Measurements from ENCODE around the gene ZBTB12. TPM values are rescaled to one million over a fixed set of nuclear protein-coding genes. Genes with fewer than 3 reads are reported as not detected.

ZBTB12 gene
- total and polyA plus RNA-seq, 7 experiments from 2014 or later = 0.09 to 4.5 (median 1.8) TPM; not detected in 1

- Histone ChIP-seq H3K27ac (ENCODE audit: low read depth, low read length) (no peak within 1 kb of the TSS), H3K4me3 (ENCODE audit: low read length) (no peak within 1 kb of the TSS), H3K4me1 (ENCODE audit: control insufficient read depth in 2 of 2, insufficient read depth in 2 of 2, low read length in 2 of 2) (no peaks in the 10 kb centered on the region), H3K36me3 (ENCODE audit: control insufficient read depth in 2 of 3, insufficient read depth in 3 of 3, low read length in 3 of 3) (no peaks in the 10 kb centered on the region), H3K27me3 (ENCODE audit: control insufficient read depth in 2 of 2, insufficient read depth in 2 of 2, low read length in 2 of 2) (no peaks in the 10 kb centered on the region), H3K9me3 (ENCODE audit: control insufficient read depth in 2 of 3, low read length in 3 of 3) (no peaks in the 10 kb centered on the region)
- Mint-ChIP-seq H3K9me3 (no peaks in the 10 kb centered on the region), H3K27me3 (peaks cover 0 to 5% (median 0%) of the 10 kb centered on the region in 5 donors), H3K27ac (no peak within 1 kb of the TSS), H3K4me3 (no peak within 1 kb of the TSS), H3K4me1 (peaks cover 0 to 5% (median 0%) of the 10 kb centered on the region in 7 donors), H3K36me3 (no peaks in the 10 kb centered on the region)
- CTCF ChIA-PET = no interaction called here
- no peak for ATAC-seq
- intact Hi-C loops (cut with micrococcal nuclease) = no loop called here
- no peak for DNase-seq
- POLR2A ChIA-PET = no interaction called here
Measured at GRCh38 chr6:31927242-31927862, 25.5 kb upstream of the ZBTB12 start, which contains the start of gene C2. Gene C2, plus strand, starts transcription at chr6:31927717. Its CDS starts 36 bp downstream, at chr6:31927753.

- Mint-ChIP-seq H3K27me3 (peaks cover 0 to 3% (median 0%) of the 10 kb centered on the region in 5 donors), H3K36me3 (no peaks in the 10 kb centered on the region), H3K9me3 (no peaks in the 10 kb centered on the region), H3K4me3 (no peak overlapping the region), H3K4me1 (peaks cover 0 to 8% (median 0%) of the 10 kb centered on the region in 7 donors), H3K27ac (peak overlapping the region in 1 of 9 donors; percentile 45)
- no peak overlapping the region for H3K4me3 ChIP-seq (ENCODE audit: low read length)
- no peaks in the 10 kb centered on the region for H3K36me3 ChIP-seq (ENCODE audit: control insufficient read depth in 2 of 3, insufficient read depth in 3 of 3, low read length in 3 of 3)
- ChIA-PET POLR2A (interaction anchor here (0.7 kb wide), 1 partner anchor 15 kb away, joined by 3 read pairs; no protein-coding TSS in a partner anchor), CTCF (interaction anchor here (0.7 kb wide), 1 partner anchor 284 kb away, joined by 5 read pairs; no protein-coding TSS in a partner anchor)
- ATAC-seq (no peak), DNase-seq (peak in 4 of 9 donors; percentile 18 to 22 (median 22))
- H3K27me3 ChIP-seq (ENCODE audit: control insufficient read depth in 2 of 2, insufficient read depth in 2 of 2, low read length in 2 of 2) = no peaks in the 10 kb centered on the region
- intact Hi-C loops (cut with micrococcal nuclease) = no loop called here
- H3K4me1 ChIP-seq (ENCODE audit: control insufficient read depth in 2 of 2, insufficient read depth in 2 of 2, low read length in 2 of 2) = no peaks in the 10 kb centered on the region
- no peaks in the 10 kb centered on the region for H3K9me3 ChIP-seq (ENCODE audit: control insufficient read depth in 2 of 3, low read length in 3 of 3)
- no peak overlapping the region for H3K27ac ChIP-seq (ENCODE audit: low read depth, low read length)
Measured at GRCh38 chr6:31922942-31923341, 21.1 kb upstream of the ZBTB12 start.

DNA sequence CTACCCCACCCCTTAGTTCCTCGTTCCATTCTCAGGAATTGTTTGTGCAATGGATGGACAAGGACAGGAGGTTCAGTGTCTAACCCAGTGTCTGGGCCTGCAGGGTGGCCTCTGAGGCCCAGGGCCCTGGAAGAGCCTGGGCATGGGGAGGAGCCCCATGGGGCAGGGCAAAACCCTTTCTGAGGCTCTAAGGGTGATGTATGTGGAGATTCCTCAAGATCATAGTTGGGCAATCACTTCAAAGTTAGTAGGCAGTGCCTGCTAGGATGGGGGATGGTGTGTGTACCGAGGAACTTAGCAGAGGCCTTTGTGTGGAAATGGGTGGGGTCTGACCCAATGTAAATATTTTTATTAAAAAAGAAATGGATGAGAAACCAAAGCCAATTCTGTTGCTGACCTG, 18.9 kb upstream of the ZBTB12 start:
- no peak overlapping the region for H3K4me3 ChIP-seq (ENCODE audit: low read length)
- H3K27ac Mint-ChIP-seq = peak overlapping the region in 1 of 9 donors; percentile 68
- intact Hi-C loops (cut with micrococcal nuclease) = no loop called here
- H3K4me3 Mint-ChIP-seq = no peak overlapping the region
- ChIA-PET CTCF (no interaction called here), POLR2A (no interaction called here)
- H3K27me3 Mint-ChIP-seq = peaks cover 1 to 5% (median 2%) of the 10 kb centered on the region in 5 donors
- no peak for DNase-seq
- no peaks in the 10 kb centered on the region for H3K27me3 ChIP-seq (ENCODE audit: control insufficient read depth in 2 of 2, insufficient read depth in 2 of 2, low read length in 2 of 2)
- H3K9me3 ChIP-seq (ENCODE audit: control insufficient read depth in 2 of 3, low read length in 3 of 3) = no peaks in the 10 kb centered on the region
- H3K36me3 ChIP-seq (ENCODE audit: control insufficient read depth in 2 of 3, insufficient read depth in 3 of 3, low read length in 3 of 3) = no peaks in the 10 kb centered on the region
- H3K9me3 Mint-ChIP-seq = no peaks in the 10 kb centered on the region
- peak; percentile 22 for ATAC-seq
- no peaks in the 10 kb centered on the region for H3K36me3 Mint-ChIP-seq
- H3K27ac ChIP-seq (ENCODE audit: low read depth, low read length) = no peak overlapping the region
- peaks cover 0 to 8% (median 0%) of the 10 kb centered on the region in 7 donors for H3K4me1 Mint-ChIP-seq
- no peaks in the 10 kb centered on the region for H3K4me1 ChIP-seq (ENCODE audit: control insufficient read depth in 2 of 2, insufficient read depth in 2 of 2, low read length in 2 of 2)

GRCh38 chr6:31919624-31920303, 17.9 kb upstream of the ZBTB12 start:
- intact Hi-C loops (cut with micrococcal nuclease) = no loop called here
- peaks cover 3 to 11% (median 7%) of the 10 kb centered on the region in 5 donors for H3K27me3 Mint-ChIP-seq
- H3K4me1 ChIP-seq (ENCODE audit: control insufficient read depth in 2 of 2, insufficient read depth in 2 of 2, low read length in 2 of 2) = no peaks in the 10 kb centered on the region
- ATAC-seq (no peak), DNase-seq (no peak)
- H3K27me3 ChIP-seq (ENCODE audit: control insufficient read depth in 2 of 2, insufficient read depth in 2 of 2, low read length in 2 of 2) = no peaks in the 10 kb centered on the region
- peaks cover 0 to 8% (median 0%) of the 10 kb centered on the region in 7 donors for H3K4me1 Mint-ChIP-seq
- no peak overlapping the region for H3K4me3 ChIP-seq (ENCODE audit: low read length)
- no peaks in the 10 kb centered on the region for H3K9me3 Mint-ChIP-seq
- H3K36me3 Mint-ChIP-seq = no peaks in the 10 kb centered on the region
- no peaks in the 10 kb centered on the region for H3K36me3 ChIP-seq (ENCODE audit: control insufficient read depth in 2 of 3, insufficient read depth in 3 of 3, low read length in 3 of 3)
- H3K4me3 Mint-ChIP-seq = no peak overlapping the region
- H3K27ac Mint-ChIP-seq = no peak overlapping the region
- H3K27ac ChIP-seq (ENCODE audit: low read depth, low read length) = no peak overlapping the region
- H3K9me3 ChIP-seq (ENCODE audit: control insufficient read depth in 2 of 3, low read length in 3 of 3) = no peaks in the 10 kb centered on the region
- CTCF ChIA-PET = no interaction called here
- POLR2A ChIA-PET = no interaction called here

- POLR2A ChIA-PET = interaction anchor here (0.5 to 0.6 kb wide), 2 partner anchors 295 to 1555 kb away, joined by 3 to 4 read pairs; no protein-coding TSS in a partner anchor
Measured at GRCh38 chr6:31918069-31918720, 16.3 kb upstream of the ZBTB12 start.

DNA sequence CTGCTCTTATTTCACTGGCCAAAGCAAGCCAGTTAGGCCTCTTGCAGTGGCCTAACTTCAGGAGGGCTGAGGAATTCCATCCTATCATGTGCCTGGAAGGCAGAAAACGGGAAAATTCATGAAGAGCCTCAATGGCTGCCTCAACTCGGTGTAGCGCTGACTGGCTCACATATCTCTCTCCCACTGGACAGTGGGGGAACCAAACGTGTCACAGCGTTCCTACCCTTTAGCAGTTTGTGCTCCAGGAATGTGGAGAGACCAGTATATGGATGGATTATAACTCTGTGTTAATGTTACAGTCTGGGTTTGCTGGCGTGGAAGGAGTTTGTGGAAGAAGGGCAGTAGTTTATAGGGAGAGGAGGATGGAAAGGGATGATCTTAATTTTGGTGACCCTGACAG, 13.9 kb upstream of the ZBTB12 start:
- H3K36me3 ChIP-seq (ENCODE audit: control insufficient read depth in 2 of 3, insufficient read depth in 3 of 3, low read length in 3 of 3) = no peaks in the 10 kb centered on the region
- Mint-ChIP-seq H3K27me3 (peaks cover 3 to 10% (median 7%) of the 10 kb centered on the region in 5 donors), H3K27ac (no peak overlapping the region), H3K36me3 (no peaks in the 10 kb centered on the region), H3K4me1 (no peaks in the 10 kb centered on the region), H3K4me3 (no peak overlapping the region), H3K9me3 (no peaks in the 10 kb centered on the region)
- intact Hi-C loops (cut with micrococcal nuclease) = no loop called here
- H3K27me3 ChIP-seq (ENCODE audit: control insufficient read depth in 2 of 2, insufficient read depth in 2 of 2, low read length in 2 of 2) = no peaks in the 10 kb centered on the region
- DNase-seq (no peak), ATAC-seq (no peak)
- H3K4me1 ChIP-seq (ENCODE audit: control insufficient read depth in 2 of 2, insufficient read depth in 2 of 2, low read length in 2 of 2) = no peaks in the 10 kb centered on the region
- H3K9me3 ChIP-seq (ENCODE audit: control insufficient read depth in 2 of 3, low read length in 3 of 3) = no peaks in the 10 kb centered on the region
- no peak overlapping the region for H3K27ac ChIP-seq (ENCODE audit: low read depth, low read length)
- CTCF ChIA-PET = no interaction called here
- POLR2A ChIA-PET = no interaction called here
- no peak overlapping the region for H3K4me3 ChIP-seq (ENCODE audit: low read length)

More at GRCh38 chr6:31918069-31918720, 16.3 kb upstream of the ZBTB12 start:
- CTCF ChIA-PET = interaction anchor here (0.6 to 1.4 kb wide), 4 partner anchors 9 to 262 kb away, joined by 4 to 7 read pairs (median 4); partner anchors contain the start of gene EHMT2
- no peaks in the 10 kb centered on the region for H3K36me3 ChIP-seq (ENCODE audit: control insufficient read depth in 2 of 3, insufficient read depth in 3 of 3, low read length in 3 of 3)
- DNase-seq = no peak
- Mint-ChIP-seq H3K36me3 (no peaks in the 10 kb centered on the region), H3K27me3 (peaks cover 3 to 11% (median 7%) of the 10 kb centered on the region in 5 donors), H3K9me3 (no peaks in the 10 kb centered on the region), H3K27ac (no peak overlapping the region), H3K4me1 (peaks cover 0 to 8% (median 0%) of the 10 kb centered on the region in 7 donors), H3K4me3 (no peak overlapping the region)
- no peak overlapping the region for H3K4me3 ChIP-seq (ENCODE audit: low read length)
- H3K27ac ChIP-seq (ENCODE audit: low read depth, low read length) = no peak overlapping the region
- no peak for ATAC-seq
- no peaks in the 10 kb centered on the region for H3K4me1 ChIP-seq (ENCODE audit: control insufficient read depth in 2 of 2, insufficient read depth in 2 of 2, low read length in 2 of 2)
- no peaks in the 10 kb centered on the region for H3K27me3 ChIP-seq (ENCODE audit: control insufficient read depth in 2 of 2, insufficient read depth in 2 of 2, low read length in 2 of 2)
- H3K9me3 ChIP-seq (ENCODE audit: control insufficient read depth in 2 of 3, low read length in 3 of 3) = no peaks in the 10 kb centered on the region
- intact Hi-C loops (cut with micrococcal nuclease) = no loop called here

Data from naive thymus-derived CD4-positive, alpha-beta T cell (primary cell).